GM21737 (cell line): ENCODE results near the gene RTN4RL1.
"Not testable (repeated sequence)": the region's sequence is repeated elsewhere in the genome, so short reads cannot be mapped to it uniquely, and the experiment has no call there.

Source experiments
- ATAC-seq: cut with Tn5 transposase; IDR thresholded peaks from one replicate; pipeline ENCODE4 v1.9.1; 2021; ENCODE audit warnings: mild to moderate bottlenecking, moderate library complexity; ENCODE audit not compliant: unreplicated experiment

Gene RTN4RL1

GRCh38 chr17:1899403-1900000 is 125.6 kb downstream of the RTN4RL1 start:
- ATAC-seq = no peak

- ATAC-seq = no peak
These were observed 126.3 kb downstream of the RTN4RL1 start for GRCh38 chr17:1898872-1899271.

GRCh38 chr17:1898332-1898731 is 126.8 kb downstream of the RTN4RL1 start:
- no peak for ATAC-seq

DNA sequence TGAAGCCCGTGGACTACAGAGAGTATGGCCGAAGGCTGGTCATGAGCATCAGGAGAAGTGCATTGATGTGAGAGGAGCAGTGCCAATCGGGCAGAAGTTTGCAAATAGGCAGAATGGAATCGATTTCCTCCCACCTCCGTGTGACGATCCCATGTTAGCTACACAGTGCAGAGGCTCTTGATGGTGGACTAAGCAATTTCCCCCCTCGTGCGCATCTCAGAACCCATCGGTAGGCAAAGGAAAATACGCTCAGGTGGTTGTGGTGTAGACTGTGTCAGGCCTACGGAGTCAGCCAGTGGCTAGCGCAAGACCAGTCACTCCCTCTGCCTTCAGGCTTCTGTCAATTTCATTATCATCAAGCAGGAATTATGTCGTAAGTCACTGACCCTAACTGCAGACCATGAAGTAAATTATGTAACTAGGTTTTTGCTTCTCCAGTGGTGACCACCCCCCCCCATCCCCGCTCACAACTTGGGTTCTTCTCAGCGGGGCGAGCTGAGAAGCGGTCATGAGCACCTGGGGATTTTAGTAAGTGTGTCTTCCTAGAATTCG is 128.0 kb downstream of the RTN4RL1 start:
- no peak for ATAC-seq

GRCh38 chr17:1896243-1897104 is 128.7 kb downstream of the RTN4RL1 start:
- no peak for ATAC-seq

DNA sequence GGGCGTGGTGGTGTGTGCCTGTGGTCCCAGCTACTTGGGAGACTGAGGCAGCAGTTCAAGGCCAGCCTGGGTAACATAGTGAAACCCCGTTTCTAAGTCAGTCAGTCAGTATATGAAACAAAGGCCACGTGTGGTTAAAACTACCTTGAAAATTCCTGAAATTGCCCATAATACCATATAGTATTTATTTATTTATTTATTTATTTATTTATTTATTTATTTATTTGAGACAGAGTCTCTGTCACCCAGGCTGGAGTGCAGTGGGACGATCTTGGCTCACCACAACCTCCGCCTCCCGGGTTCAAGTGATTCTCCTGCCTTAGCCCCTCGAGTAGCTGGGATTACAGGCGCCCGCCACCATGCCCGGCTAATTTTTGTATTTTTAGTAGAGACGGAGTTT is 129.7 kb downstream of the RTN4RL1 start:
- ATAC-seq = not testable (repeated sequence)

GRCh38 chr17:1894753-1895339 is 130.3 kb downstream of the RTN4RL1 start:
- no peak for ATAC-seq

DNA sequence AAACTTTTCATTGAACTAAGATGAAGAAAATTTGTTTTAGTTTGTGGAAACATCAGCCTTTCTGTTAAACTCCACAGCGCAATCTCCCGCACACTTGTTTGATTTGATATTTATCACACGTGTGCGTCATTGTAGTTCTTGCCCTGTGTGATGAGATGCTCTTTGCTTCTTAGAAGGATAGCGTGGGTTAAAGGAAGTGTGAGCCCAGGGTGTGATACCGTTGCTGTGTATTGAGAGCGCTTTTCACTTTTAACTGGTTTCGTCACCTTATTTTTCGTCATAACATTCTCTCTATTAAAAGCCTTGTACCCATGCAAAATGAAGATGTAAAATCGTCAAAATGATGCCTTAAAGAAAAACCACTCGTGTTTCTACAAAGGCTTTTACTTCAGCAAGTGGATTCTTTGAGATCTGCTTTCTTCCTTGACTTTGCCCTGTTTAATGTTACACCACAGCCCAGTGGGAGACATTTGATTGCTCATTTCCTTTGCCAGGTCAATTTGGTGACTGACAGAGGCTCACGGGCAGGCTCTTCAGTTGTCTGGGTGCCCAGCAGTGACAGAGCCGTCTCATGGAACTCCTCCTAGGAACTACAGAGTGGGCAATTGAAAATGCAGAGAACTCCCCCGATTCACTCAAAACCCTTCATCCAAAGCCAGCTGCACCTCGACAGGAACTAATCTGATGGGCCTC is 134.2 kb downstream of the RTN4RL1 start:
- no peak for ATAC-seq

GRCh38 chr17:1888741-1889140 is 136.4 kb downstream of the RTN4RL1 start:
- ATAC-seq = no peak
